ENCODE data around the gene KRT38.

KRT38 gene

GRCh38 chr17:41393826-41394225 lies 47.0 kb downstream of the KRT38 start:
- no peak for DNase-seq

- DNase-seq = no peak
Measured at GRCh38 chr17:41393294-41393693, 47.5 kb downstream of the KRT38 start.

- no peak for DNase-seq
Measured at GRCh38 chr17:41392278-41392677, 48.5 kb downstream of the KRT38 start.

- DNase-seq = no peak
Measured at GRCh38 chr17:41391535-41391934, 49.2 kb downstream of the KRT38 start.

- DNase-seq = no peak
Measured at GRCh38 chr17:41390411-41390938, 50.3 kb downstream of the KRT38 start.

GRCh38 chr17:41387670-41388069 lies 53.1 kb downstream of the KRT38 start:
- DNase-seq = no peak

- no peak for DNase-seq
Measured at GRCh38 chr17:41386227-41386626, 54.6 kb downstream of the KRT38 start.
